HG03378 (cell line): Measurements from ENCODE around the gene KLK12.
"Not testable (repeated sequence)": the region's sequence is repeated elsewhere in the genome, so short reads cannot be mapped to it uniquely, and the experiment has no call there.

Experiments used
- ATAC-seq: cut with Tn5 transposase; IDR thresholded peaks from one replicate; pipeline ENCODE4 v1.9.1; 2021; ENCODE audit warnings: mild to moderate bottlenecking, moderate library complexity; ENCODE audit not compliant: unreplicated experiment

KLK12 gene

GRCh38 chr19:51016798-51017683 lies 17.8 kb downstream of the KLK12 start:
- ATAC-seq = no peak

DNA sequence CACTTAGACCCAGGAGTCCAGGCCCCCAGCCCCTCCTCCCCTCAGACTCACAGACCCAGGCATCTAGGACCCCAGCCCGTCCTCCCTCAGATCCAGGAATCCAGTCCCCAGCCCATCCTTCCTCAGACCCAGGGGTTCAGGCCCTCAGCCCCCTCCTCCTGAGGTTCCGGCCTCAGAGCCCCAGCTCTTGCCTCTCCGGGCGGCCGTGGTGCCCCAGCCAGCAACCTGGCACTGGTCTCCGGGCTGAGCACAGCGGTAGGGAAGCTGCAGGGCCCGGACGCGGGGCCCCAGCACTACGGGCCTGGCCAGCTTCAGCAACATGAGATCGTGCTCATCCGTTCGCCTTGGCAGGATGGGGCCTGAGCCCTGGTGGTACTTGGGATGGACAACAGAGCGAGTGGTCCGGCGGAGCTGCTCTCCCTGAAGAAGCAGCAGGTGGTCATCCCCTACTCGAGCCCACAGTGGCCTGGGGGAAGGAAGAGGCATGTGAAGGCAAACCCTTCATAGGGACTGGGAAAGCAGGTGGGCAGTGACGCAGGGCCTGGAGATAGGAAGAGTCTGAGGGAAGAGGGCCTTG lies 19.0 kb downstream of the KLK12 start:
- no peak for ATAC-seq

- ATAC-seq = no peak
Measured at GRCh38 chr19:51014242-51014641, 20.6 kb downstream of the KLK12 start.

- ATAC-seq = no peak
Measured at GRCh38 chr19:51012661-51013190, 22.1 kb downstream of the KLK12 start.

- ATAC-seq = no peak
Measured at GRCh38 chr19:51010066-51010795, 24.6 kb downstream of the KLK12 start.

GRCh38 chr19:51009061-51009891 lies 25.5 kb downstream of the KLK12 start:
- no peak for ATAC-seq

- ATAC-seq = no peak
Measured at GRCh38 chr19:51007488-51007887, 27.3 kb downstream of the KLK12 start.

DNA sequence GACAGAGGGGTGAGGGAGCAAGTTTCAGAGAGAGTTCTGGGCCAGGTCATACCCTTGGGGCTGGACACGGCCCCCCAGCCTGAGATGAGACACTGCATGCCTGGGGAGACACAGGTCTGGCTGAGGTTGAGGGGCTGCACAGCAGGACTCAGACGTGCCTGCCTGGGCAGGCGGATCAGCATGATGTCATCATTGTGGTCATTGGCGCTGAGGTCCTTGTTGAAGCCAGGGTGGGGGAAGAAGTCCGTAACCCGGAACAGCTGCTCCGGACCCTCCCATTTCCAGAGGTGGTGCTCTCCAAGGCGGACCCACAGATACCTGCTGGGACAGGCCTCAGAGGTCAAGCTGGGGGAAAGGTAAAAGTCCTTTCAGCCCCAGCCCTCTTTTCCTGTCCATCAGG lies 28.4 kb downstream of the KLK12 start:
- ATAC-seq = no peak

DNA sequence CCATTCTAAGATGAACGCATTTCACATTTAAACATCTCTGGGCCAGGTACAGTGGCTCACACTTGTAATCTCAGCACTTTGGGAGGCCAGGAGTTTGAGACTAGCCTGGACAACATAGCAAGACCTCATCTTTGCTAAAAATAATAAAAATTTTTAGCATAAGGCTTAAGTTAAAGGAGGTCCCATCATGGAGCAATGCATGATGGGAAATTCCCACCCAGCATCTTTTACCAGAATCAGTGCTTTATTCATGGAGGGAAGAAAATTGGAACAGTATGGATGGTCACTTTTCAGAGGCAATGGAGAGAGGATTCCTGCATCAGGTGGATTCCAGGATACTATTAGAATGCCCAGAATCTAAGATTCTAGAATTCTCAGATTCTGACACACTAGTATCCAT lies 29.6 kb downstream of the KLK12 start:
- ATAC-seq = no peak

DNA sequence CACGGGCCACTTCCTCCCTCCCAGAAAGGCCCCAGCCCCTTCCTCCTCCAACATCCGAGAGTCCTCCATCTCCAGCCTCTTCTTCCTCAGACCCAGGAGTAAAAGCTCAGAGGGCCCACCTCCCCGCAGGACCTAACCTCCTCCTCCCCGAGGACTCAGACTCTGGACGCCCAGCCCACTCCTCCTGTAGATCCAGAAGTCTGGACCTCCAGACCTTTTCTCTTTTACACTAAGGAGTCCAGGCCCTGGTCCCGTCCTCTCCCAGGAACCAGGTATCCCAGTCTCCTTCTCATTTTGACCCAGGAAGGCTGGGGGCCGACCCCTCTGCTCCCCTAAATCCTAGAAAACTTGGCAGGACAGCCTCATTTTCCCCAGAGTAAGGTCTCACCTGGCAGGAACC lies 31.5 kb downstream of the KLK12 start:
- ATAC-seq = no peak

GRCh38 chr19:51002542-51003311 lies 32.1 kb downstream of the KLK12 start:
- ATAC-seq = no peak

GRCh38 chr19:51002089-51002532 lies 32.7 kb downstream of the KLK12 start:
- no peak for ATAC-seq

GRCh38 chr19:51001515-51001914 lies 33.3 kb downstream of the KLK12 start, which contains the start of gene KLK8:
Gene KLK8 (minus strand): TSS chr19:51001604. CDS start chr19:51001167, 437 bp downstream.
- no peak for ATAC-seq

DNA sequence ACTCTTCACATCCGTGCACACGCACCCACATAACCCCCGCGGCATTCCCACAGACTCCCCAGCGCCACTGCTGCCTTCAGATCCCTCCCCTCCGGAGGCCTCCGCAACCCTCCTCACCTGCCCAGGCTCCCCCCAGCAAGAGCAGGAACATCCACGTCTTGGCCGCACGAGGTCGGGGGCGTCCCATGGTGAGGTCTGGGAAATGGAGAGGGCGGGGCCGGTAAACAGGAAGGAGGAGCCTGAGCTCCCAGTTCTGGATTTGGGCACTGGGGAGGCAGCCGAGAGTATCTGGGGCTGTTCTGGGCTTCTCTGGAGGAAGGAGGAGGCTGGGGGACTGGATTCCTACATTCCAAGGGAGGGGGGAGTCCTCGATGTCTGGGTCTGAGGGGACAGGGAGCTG lies 33.8 kb downstream of the KLK12 start:
- ATAC-seq = no peak

DNA sequence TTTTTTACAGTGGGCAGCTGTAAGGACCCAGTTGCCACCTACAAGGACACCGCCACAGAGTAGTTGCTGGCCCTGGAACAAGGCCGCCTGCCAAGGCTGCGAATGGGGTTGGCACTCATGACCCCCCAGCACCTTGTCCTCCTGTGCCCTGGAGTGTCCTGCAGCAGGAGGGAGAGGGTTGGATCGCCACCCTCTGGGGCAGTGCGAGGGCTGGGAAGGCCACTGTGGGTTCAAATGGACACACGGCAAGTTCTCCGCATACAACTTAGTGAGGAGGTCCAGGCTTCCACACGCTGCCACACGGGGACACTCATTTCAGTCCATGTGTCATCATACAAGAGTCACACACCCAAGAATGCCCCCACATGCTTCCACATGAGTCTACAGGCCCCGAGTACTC lies 34.4 kb downstream of the KLK12 start:
- no peak for ATAC-seq

GRCh38 chr19:50998686-50999085 lies 36.1 kb downstream of the KLK12 start:
- no peak for ATAC-seq

DNA sequence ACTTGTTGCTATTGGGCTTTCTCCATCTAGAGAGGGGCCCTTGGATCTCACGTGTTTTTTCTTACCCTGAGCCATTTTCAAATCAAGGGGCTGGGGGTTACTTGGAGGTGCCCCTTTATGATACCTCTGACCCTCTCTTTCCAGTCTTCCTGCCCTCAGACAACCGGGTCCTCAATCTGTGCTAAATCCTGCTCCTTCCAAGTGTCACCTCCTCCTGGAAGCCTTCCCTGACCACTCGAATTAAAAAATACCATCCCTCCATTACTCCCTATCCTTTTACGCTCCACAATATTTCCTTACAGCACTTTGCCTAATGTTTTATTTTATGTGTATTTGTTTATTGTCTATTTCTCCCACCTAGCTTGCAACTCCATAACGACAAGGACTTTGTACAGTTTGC lies 36.7 kb downstream of the KLK12 start:
- ATAC-seq = no peak

DNA sequence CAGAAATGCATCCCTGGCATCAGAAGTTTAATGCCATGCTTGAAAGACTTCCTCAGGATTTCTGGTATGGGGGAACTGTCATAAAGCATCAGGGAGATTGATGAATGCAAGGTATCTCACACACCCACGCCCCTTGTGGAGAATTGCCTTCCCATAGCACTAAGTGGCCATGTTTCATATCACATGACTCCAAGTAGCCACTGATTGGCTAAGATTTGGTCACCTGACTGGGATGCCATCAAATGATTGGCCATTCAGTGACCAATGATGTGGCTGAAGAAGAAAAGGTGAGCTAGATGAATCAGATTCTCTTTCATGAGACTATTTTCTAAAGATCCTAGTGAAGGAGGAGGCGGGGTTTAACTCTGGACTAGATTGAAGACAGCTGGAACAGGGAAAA lies 40.7 kb downstream of the KLK12 start:
- ATAC-seq = no peak

- ATAC-seq = no peak
Measured at GRCh38 chr19:50992666-50993035, 42.2 kb downstream of the KLK12 start.

- ATAC-seq = not testable (repeated sequence)
Measured at GRCh38 chr19:50984416-50984815, 50.4 kb downstream of the KLK12 start.
